ENCODE data around the gene NAIF1.
A peak's percentile ranks its signal among the peaks of the same experiment; 100 is the strongest.
"Not testable (repeated sequence)": the region's sequence is repeated elsewhere in the genome, so short reads cannot be mapped to it uniquely, and the experiment has no call there.

Gene NAIF1, protein sequence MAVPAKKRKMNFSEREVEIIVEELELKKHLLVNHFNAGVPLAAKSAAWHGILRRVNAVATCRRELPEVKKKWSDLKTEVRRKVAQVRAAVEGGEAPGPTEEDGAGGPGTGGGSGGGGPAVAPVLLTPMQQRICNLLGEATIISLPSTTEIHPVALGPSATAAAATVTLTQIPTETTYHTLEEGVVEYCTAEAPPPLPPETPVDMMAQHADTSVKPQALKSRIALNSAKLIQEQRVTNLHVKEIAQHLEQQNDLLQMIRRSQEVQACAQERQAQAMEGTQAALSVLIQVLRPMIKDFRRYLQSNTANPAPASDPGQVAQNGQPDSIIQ

DNA sequence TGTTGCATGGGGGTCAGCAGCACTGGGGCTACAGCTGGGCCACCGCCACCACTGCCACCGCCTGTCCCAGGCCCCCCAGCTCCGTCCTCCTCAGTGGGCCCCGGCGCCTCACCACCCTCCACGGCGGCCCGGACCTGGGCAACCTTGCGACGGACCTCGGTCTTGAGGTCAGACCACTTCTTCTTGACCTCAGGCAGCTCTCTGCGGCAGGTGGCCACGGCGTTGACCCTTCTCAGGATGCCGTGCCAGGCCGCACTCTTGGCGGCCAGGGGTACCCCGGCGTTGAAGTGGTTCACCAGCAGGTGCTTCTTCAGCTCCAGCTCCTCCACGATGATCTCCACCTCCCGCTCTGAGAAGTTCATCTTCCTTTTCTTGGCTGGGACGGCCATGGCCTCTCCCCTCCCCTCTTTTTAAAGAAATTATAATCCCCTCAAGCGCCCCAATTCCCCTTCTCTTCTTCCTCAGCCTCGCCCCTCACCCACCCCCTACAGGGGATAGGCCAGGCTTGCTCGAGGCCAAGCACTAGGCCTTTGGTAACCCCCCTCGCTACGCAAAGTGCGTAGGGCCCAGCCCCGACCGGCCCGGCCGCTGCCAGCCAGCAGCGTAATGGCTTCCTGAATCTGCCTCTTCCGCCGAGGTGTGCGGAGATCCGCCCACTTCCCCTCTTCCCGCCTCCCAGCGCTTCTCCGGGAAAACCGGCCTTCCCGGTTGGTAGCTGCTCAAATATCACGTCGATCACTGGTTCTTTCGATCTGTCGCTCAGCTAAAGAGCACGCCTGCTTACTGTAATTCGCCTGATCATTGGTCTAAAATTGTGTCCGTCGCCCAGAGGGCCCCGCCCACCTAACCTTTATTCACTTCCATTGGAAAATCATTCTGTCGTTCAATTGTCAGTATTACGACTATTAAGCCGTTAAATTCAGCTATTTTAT, at the start of gene NAIF1:
TSS of gene NAIF1 (minus strand) at position 608 of the 932 bp plus-strand sequence. CDS start at position 389, 219 bp downstream.
- peak within 1 kb of the TSS; percentile 93 for H3K4me3 ChIP-seq (ENCODE audit: low read length)
- peak; percentile 99 for DNase-seq (ENCODE audit: low read depth)
- TF ChIP-seq, protein P1, sequence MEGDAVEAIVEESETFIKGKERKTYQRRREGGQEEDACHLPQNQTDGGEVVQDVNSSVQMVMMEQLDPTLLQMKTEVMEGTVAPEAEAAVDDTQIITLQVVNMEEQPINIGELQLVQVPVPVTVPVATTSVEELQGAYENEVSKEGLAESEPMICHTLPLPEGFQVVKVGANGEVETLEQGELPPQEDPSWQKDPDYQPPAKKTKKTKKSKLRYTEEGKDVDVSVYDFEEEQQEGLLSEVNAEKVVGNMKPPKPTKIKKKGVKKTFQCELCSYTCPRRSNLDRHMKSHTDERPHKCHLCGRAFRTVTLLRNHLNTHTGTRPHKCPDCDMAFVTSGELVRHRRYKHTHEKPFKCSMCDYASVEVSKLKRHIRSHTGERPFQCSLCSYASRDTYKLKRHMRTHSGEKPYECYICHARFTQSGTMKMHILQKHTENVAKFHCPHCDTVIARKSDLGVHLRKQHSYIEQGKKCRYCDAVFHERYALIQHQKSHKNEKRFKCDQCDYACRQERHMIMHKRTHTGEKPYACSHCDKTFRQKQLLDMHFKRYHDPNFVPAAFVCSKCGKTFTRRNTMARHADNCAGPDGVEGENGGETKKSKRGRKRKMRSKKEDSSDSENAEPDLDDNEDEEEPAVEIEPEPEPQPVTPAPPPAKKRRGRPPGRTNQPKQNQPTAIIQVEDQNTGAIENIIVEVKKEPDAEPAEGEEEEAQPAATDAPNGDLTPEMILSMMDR (conservative IDR thresholded peaks at IDR 0.05; ENCODE audit: low read depth, low read length), result no peak

DNA sequence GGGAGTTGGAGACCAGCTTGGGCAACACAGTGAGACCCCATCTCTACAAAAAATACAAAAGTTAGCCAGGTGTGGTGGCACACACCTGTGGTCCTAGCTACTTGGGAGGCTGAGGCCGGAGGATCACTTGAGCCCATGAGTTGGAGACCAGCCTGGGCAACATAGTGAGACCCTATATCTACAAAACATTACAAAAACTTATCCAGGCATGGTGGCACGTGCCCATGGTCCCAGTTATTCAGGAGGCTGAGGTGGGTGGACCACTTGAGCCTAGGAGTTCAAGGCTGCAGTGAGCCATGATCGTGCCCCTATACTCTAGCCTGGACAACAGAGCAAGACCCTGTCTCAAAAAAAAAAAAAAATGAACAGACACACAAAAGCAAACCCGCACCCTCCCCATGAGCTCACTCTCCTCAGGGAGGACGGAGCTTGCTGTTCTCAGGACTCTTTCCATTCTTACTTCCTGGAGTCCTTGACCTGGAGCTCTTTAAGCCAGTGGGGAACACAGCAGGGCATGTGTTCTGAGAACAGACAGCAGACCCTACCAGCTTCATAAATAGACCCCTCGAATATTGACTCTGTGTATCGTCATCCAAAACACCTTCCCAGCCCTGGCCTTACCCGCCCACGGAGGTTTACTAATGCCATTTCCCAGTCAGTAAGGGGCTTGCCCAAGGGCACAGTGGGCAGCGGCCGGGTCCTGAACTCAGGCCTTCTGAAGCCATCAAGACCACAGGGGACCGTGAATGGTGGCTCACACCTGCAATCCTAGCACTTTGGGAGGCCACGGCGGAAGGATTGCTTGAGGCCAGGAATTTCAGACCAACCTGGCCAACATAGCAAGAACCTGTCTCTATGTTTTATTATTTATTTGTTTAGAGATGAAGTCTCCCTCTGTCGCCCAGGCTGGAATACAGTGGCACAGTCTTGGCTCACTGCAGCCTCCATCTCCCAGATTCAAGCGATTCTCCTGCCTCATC, 49.3 kb upstream of the NAIF1 start:
- no peak overlapping the region for H3K4me3 ChIP-seq (ENCODE audit: low read length)
- DNase-seq (ENCODE audit: low read depth), result no peak
- TF ChIP-seq, protein P1 (conservative IDR thresholded peaks at IDR 0.05; ENCODE audit: low read depth, low read length), result no peak

DNA sequence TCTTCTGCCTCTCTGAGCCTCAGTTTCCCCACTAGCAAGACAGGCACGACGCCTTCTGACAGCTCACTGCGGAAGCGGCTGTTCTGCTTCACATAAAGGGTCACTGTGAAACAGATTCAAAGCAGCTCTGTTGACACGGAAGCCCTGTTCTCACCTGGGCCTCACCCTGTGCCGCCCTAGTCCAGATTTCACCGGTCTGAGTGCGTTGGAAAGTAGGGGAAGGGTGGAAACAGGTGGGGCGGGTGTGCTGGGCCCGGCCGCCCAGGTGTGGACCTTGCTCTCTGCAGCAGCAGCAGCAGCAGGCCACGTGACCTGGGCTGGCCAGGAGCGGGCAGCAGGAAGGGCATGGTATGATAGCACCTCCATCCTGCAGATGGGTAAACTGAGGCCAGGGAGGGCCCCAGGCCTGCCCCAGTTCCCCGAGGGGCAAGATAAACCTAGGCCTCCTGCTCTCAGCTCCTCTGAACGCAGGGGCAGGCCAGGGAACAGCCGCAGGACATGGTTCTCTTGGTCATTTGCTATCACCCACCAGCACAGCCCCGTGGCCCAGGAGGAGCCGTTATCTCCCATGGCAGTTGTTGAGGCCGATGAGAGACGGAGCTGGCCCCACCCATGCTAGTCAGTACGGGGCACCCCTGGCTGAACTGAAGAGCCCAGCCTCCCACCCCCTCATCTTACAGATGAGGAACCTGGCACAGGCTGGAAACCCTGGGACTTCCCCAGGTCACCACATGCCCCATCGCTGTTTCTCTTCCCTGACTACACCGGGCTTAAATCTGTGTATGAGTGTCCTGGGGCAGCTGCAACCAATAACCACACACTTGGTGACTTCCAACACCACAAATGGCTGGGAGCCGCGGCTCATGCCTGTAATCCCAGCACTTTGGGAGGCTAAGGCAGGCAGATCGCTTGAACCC, 48.3 kb upstream of the NAIF1 start:
- DNase-seq (ENCODE audit: low read depth), result no peak
- TF ChIP-seq, protein P1 (conservative IDR thresholded peaks at IDR 0.05; ENCODE audit: low read depth, low read length), result no peak
- no peak overlapping the region for H3K4me3 ChIP-seq (ENCODE audit: low read length)

DNA sequence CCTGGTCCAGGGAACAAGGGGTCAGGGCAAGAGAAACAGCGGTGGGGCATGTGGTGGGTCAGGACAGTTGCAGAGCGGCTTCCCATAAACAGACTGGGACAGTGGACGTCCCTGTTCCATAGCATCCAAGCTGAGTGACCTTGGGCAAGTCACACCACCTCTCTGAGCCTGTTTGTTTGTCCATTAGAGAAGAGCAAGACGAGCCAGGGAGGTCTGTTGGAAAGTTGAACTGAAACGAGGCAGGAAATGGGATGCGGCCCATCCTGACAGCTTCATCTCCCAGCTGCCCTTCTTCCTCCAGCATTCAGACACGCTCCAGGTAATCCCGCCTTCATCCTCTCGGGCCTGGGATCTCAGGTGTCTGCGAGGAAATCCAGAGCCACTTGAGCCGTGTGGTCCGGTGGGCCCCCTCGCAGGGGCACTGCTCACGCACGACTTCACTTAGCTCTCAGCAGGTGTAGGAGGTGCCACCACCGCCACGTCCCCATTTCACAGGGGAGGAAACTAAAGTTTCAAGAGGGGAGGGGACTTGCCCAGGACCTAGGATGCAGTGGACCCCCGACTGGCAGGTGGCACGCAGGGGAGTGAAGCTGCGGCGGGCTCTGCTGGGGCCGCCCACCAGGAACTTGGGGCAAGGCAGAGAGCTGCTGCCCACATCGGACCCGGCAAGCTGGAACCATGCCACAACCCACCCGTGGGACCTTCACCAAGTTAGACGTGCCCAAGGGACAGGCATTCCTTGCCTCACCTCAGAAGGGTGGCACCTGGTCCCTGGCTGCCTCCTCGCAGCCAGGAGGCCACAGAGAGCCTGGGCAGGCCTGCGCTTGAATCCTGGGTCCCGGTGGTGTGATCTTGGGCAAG, 47.4 kb upstream of the NAIF1 start:
- TF ChIP-seq, protein P1 (conservative IDR thresholded peaks at IDR 0.05; ENCODE audit: low read depth, low read length), result no peak
- no peak for DNase-seq (ENCODE audit: low read depth)
- no peak overlapping the region for H3K4me3 ChIP-seq (ENCODE audit: low read length)

DNA sequence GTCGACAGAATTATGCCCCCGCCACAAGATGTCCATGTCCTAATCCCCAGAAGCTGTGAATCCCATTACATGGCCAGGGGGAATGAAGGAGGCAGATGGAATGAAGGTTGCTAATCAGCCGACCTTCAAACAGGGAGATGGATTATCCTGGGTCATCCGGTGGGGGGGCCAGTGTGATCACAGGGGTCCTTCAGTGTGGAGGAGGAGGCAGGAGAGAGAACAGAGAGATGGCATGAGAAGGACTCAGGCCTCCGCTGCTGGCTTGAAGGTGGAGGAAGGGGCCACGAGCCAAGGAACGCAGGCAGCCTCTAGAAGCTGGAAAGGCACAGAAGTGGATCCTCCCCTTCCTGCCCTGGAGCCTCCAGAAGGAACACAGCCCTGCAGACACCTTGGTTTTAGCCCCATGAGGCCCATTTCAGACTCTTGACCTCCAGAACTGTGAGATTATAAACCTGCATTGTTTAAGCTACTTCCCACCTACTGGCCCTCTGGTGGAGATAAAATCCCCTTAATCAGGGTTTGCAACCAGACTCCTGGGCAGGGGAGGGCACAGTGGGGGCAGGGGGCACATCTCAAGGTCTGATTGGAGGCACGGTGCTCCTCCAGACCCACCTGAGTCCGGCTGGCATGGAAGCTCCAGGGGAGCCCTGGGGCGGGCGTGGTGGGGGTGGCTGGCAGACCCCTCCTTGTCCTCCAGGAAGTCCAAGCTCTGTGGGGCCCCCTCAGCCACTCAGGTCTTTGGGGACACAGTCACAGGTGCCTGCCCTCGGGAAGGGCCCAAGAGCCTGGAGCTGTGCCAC, 46.6 kb upstream of the NAIF1 start:
- no peak overlapping the region for H3K4me3 ChIP-seq (ENCODE audit: low read length)
- DNase-seq (ENCODE audit: low read depth), result no peak
- TF ChIP-seq, protein P1 (conservative IDR thresholded peaks at IDR 0.05; ENCODE audit: low read depth, low read length), result no peak

DNA sequence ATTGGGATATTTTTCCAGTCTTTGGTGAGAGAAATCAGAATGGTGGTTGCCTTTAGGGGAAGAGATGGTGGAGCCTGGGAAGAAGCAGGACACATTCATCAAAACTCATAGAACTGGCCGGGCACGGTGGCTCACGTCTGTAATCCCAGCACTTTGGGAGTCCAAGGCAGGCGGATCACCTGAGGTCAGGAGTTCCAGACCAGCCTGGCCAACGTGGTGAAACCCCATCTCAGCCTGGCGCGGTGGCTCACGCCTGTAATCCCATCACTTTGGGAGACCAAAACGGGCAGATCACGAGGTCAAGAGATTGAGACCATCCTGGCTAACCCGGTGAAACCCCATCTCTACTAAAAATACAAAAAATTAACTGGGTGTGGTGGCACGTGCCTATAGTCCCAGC, 44.6 kb upstream of the NAIF1 start:
- H3K4me3 ChIP-seq (ENCODE audit: low read length); DNase-seq (ENCODE audit: low read depth): not testable (repeated sequence)

Data from retinal pigment epithelial cell (primary cell).